ENCODE results near the gene LGALS4. TPM values are rescaled to one million over a fixed set of nuclear protein-coding genes. Genes with fewer than 3 reads are reported as not detected.

The LGALS4 gene
- total and polyA plus RNA-seq, 3 experiments from 2014 or later: 0.44 to 1.8 (median 1.2) TPM

GRCh38 chr19:38841787-38842438 is 29.2 kb upstream of the LGALS4 start:
- H3K4me1 Mint-ChIP-seq: peaks cover 56 to 73% (median 58%) of the 10 kb centered on the region in 3 donors
- Histone ChIP-seq H3K27me3 (ENCODE audit: insufficient read depth, low read length, poor library complexity, severe bottlenecking) (no peaks in the 10 kb centered on the region), H3K9me3 (ENCODE audit: low read length) (no peaks in the 10 kb centered on the region), H3K27ac (ENCODE audit: low read depth, low read length) (no peak overlapping the region), H3K4me3 (ENCODE audit: low read length) (peak overlapping the region; percentile 33), H3K36me3 (ENCODE audit: insufficient read depth, low read length) (peaks cover 88% of the 10 kb centered on the region), H3K4me1 (ENCODE audit: insufficient read depth, low read length) (peaks cover 64% of the 10 kb centered on the region)
- peaks cover 38 to 95% (median 40%) of the 10 kb centered on the region in 3 donors for H3K36me3 Mint-ChIP-seq
- H3K4me3 Mint-ChIP-seq: peak overlapping the region; percentile 70 to 91 (median 76)
- H3K27ac Mint-ChIP-seq: peak overlapping the region; percentile 84 to 95 (median 92)
- H3K27me3 Mint-ChIP-seq: peaks cover 0 to 10% of the 10 kb centered on the region in 2 donors
- ChIA-PET CTCF (interaction anchor here (0.9 to 1.8 kb wide), 11 partner anchors 10 to 439 kb away, joined by 4 to 11 read pairs (median 6); partner anchors contain the start of genes FAM98C, MRPS12, RINL and SARS2), POLR2A (interaction anchor here (0.5 to 1.7 kb wide), 13 partner anchors 9 to 542 kb away, joined by 3 to 24 read pairs (median 5); partner anchors contain the start of gene ECH1)
- H3K9me3 Mint-ChIP-seq: peaks cover 0 to 4% (median 2%) of the 10 kb centered on the region in 5 donors
- peak; percentile 43 to 82 (median 63) for DNase-seq

- peaks cover 58% of the 10 kb centered on the region for H3K4me1 ChIP-seq (ENCODE audit: insufficient read depth, low read length)
- H3K36me3 ChIP-seq (ENCODE audit: insufficient read depth, low read length): peaks cover 86% of the 10 kb centered on the region
- H3K4me3 ChIP-seq (ENCODE audit: low read length): no peak overlapping the region
- no peaks in the 10 kb centered on the region for H3K27me3 ChIP-seq (ENCODE audit: insufficient read depth, low read length, poor library complexity, severe bottlenecking)
- H3K9me3 ChIP-seq (ENCODE audit: low read length): no peaks in the 10 kb centered on the region
- no peak for DNase-seq
- Mint-ChIP-seq H3K27me3 (peaks cover 0 to 10% of the 10 kb centered on the region in 2 donors), H3K27ac (peak overlapping the region; percentile 84 to 95 (median 92)), H3K9me3 (peaks cover 0 to 4% (median 2%) of the 10 kb centered on the region in 5 donors), H3K4me3 (peak overlapping the region in 6 of 7 donors; percentile 45 to 83 (median 66)), H3K4me1 (peaks cover 53 to 69% (median 54%) of the 10 kb centered on the region in 3 donors), H3K36me3 (peaks cover 38 to 98% (median 44%) of the 10 kb centered on the region in 3 donors)
- POLR2A ChIA-PET: interaction anchor here (0.6 to 1.7 kb wide), 9 partner anchors 8 to 543 kb away, joined by 3 to 24 read pairs (median 5); partner anchors contain the start of gene ECH1
- CTCF ChIA-PET: interaction anchor here (1.1 to 1.6 kb wide), 5 partner anchors 11 to 89 kb away, joined by 3 to 11 read pairs (median 8); partner anchors contain the start of genes MRPS12, RINL and SARS2
- H3K27ac ChIP-seq (ENCODE audit: low read depth, low read length): no peak overlapping the region
Measured at GRCh38 chr19:38841180-38841766, 28.5 kb upstream of the LGALS4 start.

GRCh38 chr19:38840583-38840968 is 27.8 kb upstream of the LGALS4 start:
- H3K27ac Mint-ChIP-seq: peak overlapping the region in 6 of 8 donors; percentile 70 to 93 (median 87)
- H3K36me3 Mint-ChIP-seq: peaks cover 37 to 98% (median 38%) of the 10 kb centered on the region in 3 donors
- POLR2A ChIA-PET: interaction anchor here (1.1 to 1.3 kb wide), 2 partner anchors 8 to 26 kb away, joined by 3 read pairs; no protein-coding TSS in a partner anchor
- H3K27me3 Mint-ChIP-seq: peaks cover 0 to 10% of the 10 kb centered on the region in 2 donors
- CTCF ChIA-PET: interaction anchor here (0.9 to 1.1 kb wide), 2 partner anchors 9 to 90 kb away, joined by 3 to 4 read pairs; partner anchors contain the start of genes HNRNPL, MRPS12 and SARS2
- H3K36me3 ChIP-seq (ENCODE audit: insufficient read depth, low read length): peaks cover 86% of the 10 kb centered on the region
- peaks cover 51% of the 10 kb centered on the region for H3K4me1 ChIP-seq (ENCODE audit: insufficient read depth, low read length)
- no peak overlapping the region for H3K4me3 ChIP-seq (ENCODE audit: low read length)
- H3K4me1 Mint-ChIP-seq: peaks cover 46 to 62% (median 47%) of the 10 kb centered on the region in 3 donors
- no peak overlapping the region for H3K27ac ChIP-seq (ENCODE audit: low read depth, low read length)
- no peaks in the 10 kb centered on the region for H3K27me3 ChIP-seq (ENCODE audit: insufficient read depth, low read length, poor library complexity, severe bottlenecking)
- H3K4me3 Mint-ChIP-seq: peak overlapping the region in 2 of 7 donors; percentile 66 to 67
- H3K9me3 Mint-ChIP-seq: peaks cover 0 to 4% (median 2%) of the 10 kb centered on the region in 5 donors
- no peak for DNase-seq
- no peaks in the 10 kb centered on the region for H3K9me3 ChIP-seq (ENCODE audit: low read length)

GRCh38 chr19:38839816-38840582 is 27.3 kb upstream of the LGALS4 start:
- no peak overlapping the region for H3K27ac ChIP-seq (ENCODE audit: low read depth, low read length)
- H3K4me3 Mint-ChIP-seq: peak overlapping the region in 1 of 7 donors; percentile 32
- CTCF ChIA-PET: interaction anchor here (0.9 to 1.1 kb wide), 2 partner anchors 9 to 90 kb away, joined by 3 to 4 read pairs; partner anchors contain the start of genes HNRNPL, MRPS12 and SARS2
- H3K27ac Mint-ChIP-seq: peak overlapping the region in 4 of 8 donors; percentile 32 to 87 (median 57)
- no peaks in the 10 kb centered on the region for H3K27me3 ChIP-seq (ENCODE audit: insufficient read depth, low read length, poor library complexity, severe bottlenecking)
- H3K36me3 ChIP-seq (ENCODE audit: insufficient read depth, low read length): peaks cover 82% of the 10 kb centered on the region
- no peak for DNase-seq
- peaks cover 0 to 4% (median 2%) of the 10 kb centered on the region in 5 donors for H3K9me3 Mint-ChIP-seq
- H3K36me3 Mint-ChIP-seq: peaks cover 33 to 97% (median 33%) of the 10 kb centered on the region in 3 donors
- H3K27me3 Mint-ChIP-seq: peaks cover 0 to 10% of the 10 kb centered on the region in 2 donors
- H3K4me3 ChIP-seq (ENCODE audit: low read length): no peak overlapping the region
- peaks cover 46% of the 10 kb centered on the region for H3K4me1 ChIP-seq (ENCODE audit: insufficient read depth, low read length)
- no peaks in the 10 kb centered on the region for H3K9me3 ChIP-seq (ENCODE audit: low read length)
- peaks cover 41 to 57% (median 42%) of the 10 kb centered on the region in 3 donors for H3K4me1 Mint-ChIP-seq
- POLR2A ChIA-PET: interaction anchor here (0.6 to 1.3 kb wide), 5 partner anchors 9 to 105 kb away, joined by 3 to 5 read pairs (median 3); no protein-coding TSS in a partner anchor

GRCh38 chr19:38838986-38839761 is 26.4 kb upstream of the LGALS4 start:
- POLR2A ChIA-PET: interaction anchor here (0.6 to 0.7 kb wide), 3 partner anchors 8 to 104 kb away, joined by 3 to 5 read pairs (median 3); no protein-coding TSS in a partner anchor
- Histone ChIP-seq H3K27me3 (ENCODE audit: insufficient read depth, low read length, poor library complexity, severe bottlenecking) (no peaks in the 10 kb centered on the region), H3K4me3 (ENCODE audit: low read length) (no peak overlapping the region), H3K9me3 (ENCODE audit: low read length) (no peaks in the 10 kb centered on the region), H3K27ac (ENCODE audit: low read depth, low read length) (no peak overlapping the region), H3K36me3 (ENCODE audit: insufficient read depth, low read length) (peaks cover 74% of the 10 kb centered on the region), H3K4me1 (ENCODE audit: insufficient read depth, low read length) (peaks cover 38% of the 10 kb centered on the region)
- no peak for DNase-seq
- Mint-ChIP-seq H3K9me3 (peaks cover 0 to 4% (median 2%) of the 10 kb centered on the region in 5 donors), H3K27ac (peak overlapping the region in 6 of 8 donors; percentile 17 to 95 (median 75)), H3K27me3 (peaks cover 0 to 10% of the 10 kb centered on the region in 2 donors), H3K4me3 (peak overlapping the region in 1 of 7 donors; percentile 38), H3K36me3 (peaks cover 29 to 91% (median 30%) of the 10 kb centered on the region in 3 donors), H3K4me1 (peaks cover 36 to 52% (median 37%) of the 10 kb centered on the region in 3 donors)
- CTCF ChIA-PET: no interaction called here

GRCh38 chr19:38838208-38838985 is 25.7 kb upstream of the LGALS4 start:
- Histone ChIP-seq H3K9me3 (ENCODE audit: low read length) (no peaks in the 10 kb centered on the region), H3K27ac (ENCODE audit: low read depth, low read length) (no peak overlapping the region), H3K27me3 (ENCODE audit: insufficient read depth, low read length, poor library complexity, severe bottlenecking) (no peaks in the 10 kb centered on the region), H3K36me3 (ENCODE audit: insufficient read depth, low read length) (peaks cover 66% of the 10 kb centered on the region), H3K4me3 (ENCODE audit: low read length) (no peak overlapping the region), H3K4me1 (ENCODE audit: insufficient read depth, low read length) (peaks cover 30% of the 10 kb centered on the region)
- DNase-seq: no peak
- ChIA-PET POLR2A (no interaction called here), CTCF (interaction anchor here (1.3 kb wide), 1 partner anchor 48 kb away, joined by 3 read pairs; no protein-coding TSS in a partner anchor)
- Mint-ChIP-seq H3K9me3 (peaks cover 0 to 4% (median 2%) of the 10 kb centered on the region in 5 donors), H3K27me3 (peaks cover 0 to 10% of the 10 kb centered on the region in 2 donors), H3K36me3 (peaks cover 23 to 83% (median 25%) of the 10 kb centered on the region in 3 donors), H3K4me3 (no peak overlapping the region), H3K27ac (peak overlapping the region in 4 of 8 donors; percentile 17 to 95 (median 82)), H3K4me1 (peaks cover 28 to 47% (median 29%) of the 10 kb centered on the region in 3 donors)

Data from CD8-positive, alpha-beta memory T cell (primary cell).